Measurements from ENCODE around the gene FANCE.
"Not testable (repeated sequence)": the region's sequence is repeated elsewhere in the genome, so short reads cannot be mapped to it uniquely, and the experiment has no call there.

GRCh38 chr6:35432702-35433101 lies 19.4 kb upstream of the FANCE start:
- TF ChIP-seq CTCF (conservative IDR thresholded peaks at IDR 0.05; ENCODE audit: low read depth, low read length); EZH2 (IDR thresholded peaks at IDR 0.05; ENCODE audit: borderline replicate concordance, low read depth, low read length, poor library complexity, severe bottlenecking): not testable (repeated sequence)

All from A673 (cell line).